NCI-H187 treated with DMSO at 0.1 percent for 48 hours (cell line): Measurements from ENCODE around the gene EHBP1L1.
"Not testable (repeated sequence)": the region's sequence is repeated elsewhere in the genome, so short reads cannot be mapped to it uniquely, and the experiment has no call there.

Experiments used
- DNase-seq: peaks from one replicate; lab custom pipeline; 2025; lab: John Stamatoyannopoulos, UW

The EHBP1L1 gene

GRCh38 chr11:65636108-65637031 is 60.5 kb downstream of the EHBP1L1 start:
- no peak for DNase-seq

- DNase-seq = no peak
Measured at GRCh38 chr11:65637032-65637557, 61.2 kb downstream of the EHBP1L1 start.

DNA sequence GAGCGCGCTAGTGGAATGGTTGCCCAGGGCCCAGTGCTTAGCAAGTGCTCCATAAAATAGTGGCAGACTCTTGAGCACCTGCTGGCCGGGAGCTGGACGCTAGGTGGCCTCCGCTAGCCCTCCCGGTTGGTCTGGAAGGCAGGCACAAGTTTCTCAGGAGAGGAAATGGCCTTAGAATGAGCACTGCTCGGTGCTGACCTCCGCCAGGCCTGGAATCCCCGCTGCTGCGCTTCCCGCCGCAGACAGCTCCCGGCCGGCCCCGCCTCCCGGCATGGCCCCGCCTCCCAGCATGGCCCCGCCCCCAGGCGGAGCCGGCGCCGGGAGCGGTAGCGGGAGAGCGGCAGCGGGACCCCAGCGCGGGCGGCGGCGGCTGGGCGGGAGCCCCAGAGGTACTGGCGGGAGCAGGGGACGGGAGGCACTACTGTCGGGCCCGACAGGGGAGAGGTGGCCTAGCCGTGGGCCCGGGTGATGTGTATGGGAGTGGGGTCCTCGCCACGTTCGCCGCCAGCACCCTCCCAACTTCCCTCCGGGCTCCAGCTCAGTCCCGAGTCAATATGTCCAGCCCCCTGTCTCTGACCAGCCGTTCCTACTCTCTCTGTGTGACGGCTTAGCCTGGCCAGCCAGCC is 62.1 kb downstream of the EHBP1L1 start, which contains the start of gene SIPA1:
Gene SIPA1 (plus strand): TSS at position 308 of the 626 bp plus-strand sequence. CDS start 2,821 bp downstream, outside the sequence.
- DNase-seq = no peak

DNA sequence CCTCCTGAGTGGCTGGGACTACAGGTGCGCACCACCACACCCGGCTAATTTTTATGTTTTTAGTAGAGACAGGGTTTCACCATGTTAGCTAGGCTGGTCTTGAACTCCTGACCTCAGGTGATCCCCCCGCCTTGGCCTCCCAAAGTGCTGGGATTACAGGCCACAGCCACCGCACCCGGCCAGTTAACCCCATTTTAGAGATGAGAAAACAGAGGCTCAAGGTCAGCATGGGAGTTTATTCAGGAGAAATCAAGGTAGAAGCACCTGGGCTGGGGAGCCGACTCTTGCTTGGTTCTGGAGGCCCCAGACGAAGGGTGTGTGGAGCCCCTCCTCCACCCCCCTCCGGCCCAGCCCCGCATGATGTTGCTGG is 63.4 kb downstream of the EHBP1L1 start:
- DNase-seq = not testable (repeated sequence)

- no peak for DNase-seq
Measured at GRCh38 chr11:65639623-65640482, 64.0 kb downstream of the EHBP1L1 start.

DNA sequence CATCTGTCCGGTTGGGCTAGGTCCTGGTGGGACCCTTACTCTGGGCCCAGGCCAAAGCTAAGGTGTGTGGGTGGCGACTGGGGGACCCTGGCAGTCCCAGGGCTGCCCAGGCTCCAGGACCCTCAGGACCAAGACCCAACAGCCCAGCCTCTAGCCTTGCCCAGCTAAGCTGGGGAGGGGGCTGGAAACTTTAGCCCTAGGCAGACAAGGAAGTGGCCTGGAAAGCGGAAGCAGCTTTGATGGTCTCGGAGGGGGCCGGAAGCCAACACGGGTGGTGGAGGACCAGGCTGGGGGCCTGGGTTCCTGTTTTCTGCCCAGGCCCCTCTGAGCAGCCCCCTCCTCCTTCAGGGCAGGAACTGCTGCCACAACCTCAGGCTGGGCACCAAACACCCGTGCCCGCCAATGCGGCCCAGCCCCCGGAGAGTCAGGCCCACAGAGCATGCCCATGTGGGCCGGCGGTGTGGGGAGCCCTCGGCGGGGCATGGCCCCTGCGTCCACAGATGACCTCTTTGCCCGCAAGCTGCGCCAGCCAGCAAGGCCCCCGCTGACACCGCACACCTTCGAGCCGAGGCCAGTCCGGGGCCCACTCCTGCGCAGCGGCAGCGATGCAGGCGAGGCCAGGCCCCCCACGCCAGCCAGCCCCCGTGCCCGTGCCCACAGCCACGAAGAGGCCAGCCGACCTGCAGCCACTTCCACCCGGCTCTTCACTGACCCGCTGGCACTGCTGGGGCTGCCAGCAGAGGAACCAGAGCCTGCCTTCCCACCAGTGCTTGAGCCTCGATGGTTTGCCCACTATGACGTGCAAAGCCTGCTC is 64.8 kb downstream of the EHBP1L1 start:
- no peak for DNase-seq

GRCh38 chr11:65641297-65642013 is 65.6 kb downstream of the EHBP1L1 start:
- no peak for DNase-seq
